HepG2 (cell line): Measurements from ENCODE around the gene CNNM3. TPM values are rescaled to one million over a fixed set of nuclear protein-coding genes. Genes with fewer than 3 reads are reported as not detected.

Experiments used
- ADNP ChIP-seq: sonication (generic); formaldehyde crosslinking; IDR thresholded peaks from 2 replicates; pipeline ENCODE4 v1.4.0; 2020; ENCODE audit warnings: missing genetic modification reagents
- AKAP8 ChIP-seq: sonication (generic); formaldehyde crosslinking; IDR thresholded peaks from 2 replicates; pipeline ENCODE4 v1.5.1; 2020; ENCODE audit warnings: mild to moderate bottlenecking, missing genetic modification reagents
- ATF7-NPFF ChIP-seq: sonication (generic); formaldehyde crosslinking; IDR thresholded peaks from 2 replicates; pipeline ENCODE4 v1.8.1; 2023; ENCODE audit warnings: mild to moderate bottlenecking, low read depth, missing genetic modification reagents, moderate library complexity
- CREBL2 ChIP-seq: sonication (generic); formaldehyde crosslinking; IDR thresholded peaks from 2 replicates; pipeline ENCODE4 v1.8.1; 2023; ENCODE audit warnings: missing genetic modification reagents, mild to moderate bottlenecking, borderline replicate concordance
- GTF3A ChIP-seq: sonication (generic); formaldehyde crosslinking; conservative IDR thresholded peaks from 2 replicates; pipeline ENCODE4 v1.4.0; 2020; ENCODE audit warnings: mild to moderate bottlenecking, missing genetic modification reagents
- JUNB ChIP-seq: sonication (generic); formaldehyde crosslinking; IDR thresholded peaks from 2 replicates; pipeline ENCODE4 v1.8.0; 2022; ENCODE audit warnings: missing genetic modification reagents, mild to moderate bottlenecking, borderline replicate concordance
- KDM6A ChIP-seq: IDR thresholded peaks from 2 replicates; pipeline ENCODE4 v1.6.1; 2016; ENCODE audit warnings: low read depth
- NFIC ChIP-seq: IDR thresholded peaks from 2 replicates; pipeline ENCODE4 v1.6.1; 2012; ENCODE audit warnings: mild to moderate bottlenecking, low read length, inconsistent platforms
- PBX2 ChIP-seq: IDR thresholded peaks from 2 replicates; pipeline ENCODE4 v1.6.1; 2016; ENCODE audit warnings: control low read depth
- PRMT3 ChIP-seq: sonication (generic); formaldehyde crosslinking; IDR thresholded peaks from 2 replicates; pipeline ENCODE4 v1.8.1; 2022; ENCODE audit warnings: low read depth, mild to moderate bottlenecking, moderate library complexity, missing genetic modification reagents, borderline replicate concordance
- RFX1 ChIP-seq: fragments of 450-650 bp; IDR thresholded peaks from 2 replicates; pipeline ENCODE4 v1.6.1; 2017
- SETDB1 ChIP-seq: sonication (generic); formaldehyde crosslinking; IDR thresholded peaks from 2 replicates; pipeline ENCODE4 v1.5.1; 2020; ENCODE audit warnings: missing genetic modification reagents, mild to moderate bottlenecking, borderline replicate concordance
- SP2 ChIP-seq: sonication (generic); formaldehyde crosslinking; IDR thresholded peaks from 2 replicates; pipeline ENCODE4 v1.5.1; 2020; ENCODE audit warnings: mild to moderate bottlenecking, missing genetic modification reagents
- THAP9 ChIP-seq: sonication (generic); formaldehyde crosslinking; IDR thresholded peaks from 2 replicates; pipeline ENCODE4; 2020; ENCODE audit warnings: missing genetic modification reagents, mild to moderate bottlenecking, borderline replicate concordance
- ZBTB25 ChIP-seq: IDR thresholded peaks from 2 replicates; pipeline ENCODE4 v1.6.1; 2018; ENCODE audit warnings: missing genetic modification reagents
- ZBTB46 ChIP-seq: sonication (generic); formaldehyde crosslinking; IDR thresholded peaks from 2 replicates; pipeline ENCODE4 v1.4.0; 2020; ENCODE audit warnings: mild to moderate bottlenecking, missing genetic modification reagents, borderline replicate concordance
- ZFY ChIP-seq: sonication (generic); formaldehyde crosslinking; IDR thresholded peaks from 2 replicates; pipeline ENCODE4 v1.4.0; 2020; ENCODE audit warnings: missing genetic modification reagents
- ZNF17 ChIP-seq: sonication (generic); formaldehyde crosslinking; IDR thresholded peaks from 2 replicates; pipeline ENCODE4 v1.5.0; 2020; ENCODE audit warnings: mild to moderate bottlenecking, missing genetic modification reagents
- ZNF235 ChIP-seq: sonication (generic); formaldehyde crosslinking; IDR thresholded peaks from 2 replicates; pipeline ENCODE4 v1.8.1; 2023; ENCODE audit warnings: mild to moderate bottlenecking, missing genetic modification reagents, borderline replicate concordance
- ZNF430 ChIP-seq: sonication (generic); formaldehyde crosslinking; IDR thresholded peaks from 2 replicates; pipeline ENCODE4 v1.9.0; 2021; ENCODE audit warnings: mild to moderate bottlenecking, missing genetic modification reagents
- ZNF530 ChIP-seq: sonication (generic); formaldehyde crosslinking; IDR thresholded peaks from 2 replicates; pipeline ENCODE4 v1.5.0; 2020; ENCODE audit warnings: low read depth, mild to moderate bottlenecking, missing genetic modification reagents
- ZNF543 ChIP-seq: sonication (generic); formaldehyde crosslinking; IDR thresholded peaks from 2 replicates; pipeline ENCODE4 v1.4.0; 2020; ENCODE audit warnings: mild to moderate bottlenecking, missing genetic modification reagents
- ZNF713 ChIP-seq: sonication (generic); formaldehyde crosslinking; IDR thresholded peaks from 2 replicates; pipeline ENCODE4 v1.4.0; 2020; ENCODE audit warnings: mild to moderate bottlenecking, missing genetic modification reagents
- ZSCAN21 ChIP-seq: sonication (generic); formaldehyde crosslinking; IDR thresholded peaks from 2 replicates; pipeline ENCODE4 v1.8.0; 2022; ENCODE audit warnings: mild to moderate bottlenecking, missing genetic modification reagents, moderate library complexity, borderline replicate concordance
- polyA plus RNA-seq, 8 experiments: library from polyadenylated mRNA; depleted of rRNA in 3 of 8; stranded (reverse) in 7 of 8; unstranded in 1 of 8; fragments of >200 nt; fragmentation: Illumina TruSeq in 4 of 8; extraction: Trizol in 4 of 8; gene quantifications; 2 replicates each; pipeline versions ENCODE4 v1.2.1 to v1.2.3, GENCODE V29; 2011 to 2016; ENCODE audit warnings: low read depth in 4 of 8, missing spikeins in 1 of 8, mixed read lengths in 1 of 8; ENCODE audit not compliant: insufficient read depth in 1 of 8
- total RNA-seq, 5 experiments: library from RNA; depleted of rRNA; stranded (reverse); fragments of >200 nt; fragmentation: Illumina TruSeq; extraction: Trizol; gene quantifications; 2 replicates each; pipeline ENCODE4 v1.2.3, GENCODE V29; 2016; ENCODE audit warnings: low read depth in 1 of 5

CNNM3 gene
- total and polyA plus RNA-seq, 2 of the 13 experiments (the other 11 are each of a cell fraction or from before 2014, with no cell fraction given), result 21.2 to 27.9 TPM

- TF ChIP-seq CREBL2 (CRISPR knock-in tag) (no peak), ZNF430 (CRISPR knock-in tag) (peak; percentile 96), PRMT3 (no peak; the same call in 1 of the 2 replicates), ADNP (CRISPR knock-in tag) (peak; percentile 75; the same call in 1 of the 2 replicates), RFX1 (no peak), NFIC (no peak), KDM6A (CRISPR knock-in tag) (peak; percentile 98), THAP9 (CRISPR knock-in tag) (peak; percentile 73; the same call in 1 of the 2 replicates), PBX2 (peak; percentile 41; the same call in 1 of the 2 replicates), ZBTB46 (CRISPR knock-in tag) (no peak), JUNB (CRISPR knock-in tag) (no peak), ZBTB25 (CRISPR knock-in tag) (peak; percentile 82), ZNF530 (CRISPR knock-in tag) (no peak), SETDB1 (CRISPR knock-in tag) (no peak), ZNF235 (no peak), ATF7-NPFF (peak; percentile 76), SP2 (CRISPR knock-in tag) (peak; percentile 49), ZNF17 (CRISPR knock-in tag) (no peak), GTF3A (CRISPR knock-in tag) (peak; percentile 20; the same call in 1 of the 2 replicates), AKAP8 (CRISPR knock-in tag) (peak; percentile 89), ZSCAN21 (CRISPR knock-in tag) (peak; percentile 93; the same call in 1 of the 2 replicates), ZFY (CRISPR knock-in tag) (peak; percentile 84), ZNF713 (CRISPR knock-in tag) (0 out of 2 replicates have a peak, but pooled peaks have one; percentile 74), ZNF543 (CRISPR knock-in tag) (peak; percentile 96)
Observed at GRCh38 chr2:96819128-96819875, 3.2 kb downstream of the CNNM3 start (continued).
